ENCODE data around the gene NHERF1.

NHERF1 gene

GRCh38 chr17:74744714-74745547, 3.5 kb upstream of the NHERF1 start:
- peak; percentile 80 for DNase-seq (ENCODE audit: low spot score)
- TF ChIP-seq CTCF (IDR thresholded peaks at IDR 0.05; ENCODE audit: extremely low read depth, missing control alignments) = peak; percentile 95

DNA sequence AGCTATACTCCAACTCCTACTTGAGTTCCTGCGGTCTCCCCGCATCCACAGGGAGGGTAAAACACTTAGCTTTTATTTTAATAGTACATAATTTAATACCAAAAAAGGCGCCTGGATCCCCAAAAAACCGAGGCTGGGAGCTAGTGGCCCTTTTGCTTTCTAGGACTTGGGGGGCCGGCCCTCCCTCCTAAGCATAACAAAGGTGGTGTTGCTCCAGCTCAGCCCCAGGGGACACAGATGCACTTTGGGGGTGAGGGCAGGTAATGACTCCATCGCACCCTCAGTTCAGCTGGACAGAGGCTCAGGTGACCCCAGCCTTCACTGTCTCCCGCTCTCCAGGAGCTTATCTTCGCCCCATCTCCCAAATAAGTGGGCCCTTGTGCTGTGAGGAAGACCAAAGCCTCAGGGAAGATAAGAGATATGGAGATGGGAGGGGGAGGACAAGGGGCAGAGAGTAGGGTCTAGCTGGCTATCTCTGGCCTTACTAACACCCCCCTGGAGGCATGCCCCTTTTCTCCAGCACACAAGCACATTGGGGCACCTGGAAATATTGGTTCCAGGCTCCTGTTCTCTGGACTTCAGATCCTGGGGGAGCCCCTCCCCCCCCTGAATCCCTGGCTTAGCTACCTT, 2.8 kb upstream of the NHERF1 start:
- TF ChIP-seq CTCF (IDR thresholded peaks at IDR 0.05; ENCODE audit: extremely low read depth, missing control alignments) = no peak

GRCh38 chr17:74746376-74746775, 2.1 kb upstream of the NHERF1 start:
- DNase-seq (ENCODE audit: low spot score) = no peak
- no peak for TF ChIP-seq CTCF (IDR thresholded peaks at IDR 0.05; ENCODE audit: extremely low read depth, missing control alignments)

More for the DNA sequence above, 2.8 kb upstream of the NHERF1 start:
- DNase-seq (ENCODE audit: low spot score) = no peak

DNA sequence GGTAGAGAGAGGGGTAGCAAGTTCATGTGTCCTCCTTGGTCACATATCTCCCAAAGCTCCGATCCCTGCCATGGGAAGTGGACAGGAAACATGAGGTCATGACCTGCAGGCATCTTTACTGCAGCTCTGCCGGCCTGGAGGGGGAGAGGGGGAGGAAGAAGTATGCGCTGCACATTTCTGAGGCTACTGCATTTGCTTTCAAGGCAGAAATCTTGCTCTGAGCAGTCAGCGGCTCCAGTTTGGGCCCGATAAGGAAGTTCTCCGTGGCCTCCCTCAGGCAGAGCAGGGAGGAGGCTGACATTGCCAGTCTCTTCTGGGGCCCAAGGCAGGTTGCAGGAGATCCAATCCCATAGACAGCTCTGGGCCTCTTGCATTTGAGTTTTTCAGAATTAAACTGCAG, 1.5 kb upstream of the NHERF1 start:
- DNase-seq (ENCODE audit: low spot score) = no peak
- TF ChIP-seq CTCF (IDR thresholded peaks at IDR 0.05; ENCODE audit: extremely low read depth, missing control alignments) = no peak

GRCh38 chr17:74748279-74748528, 224 bp upstream of the NHERF1 start:
- TF ChIP-seq CTCF (IDR thresholded peaks at IDR 0.05; ENCODE audit: extremely low read depth, missing control alignments) = no peak
- DNase-seq (ENCODE audit: low spot score) = no peak

- no peak for TF ChIP-seq CTCF (IDR thresholded peaks at IDR 0.05; ENCODE audit: extremely low read depth, missing control alignments)
Observed at GRCh38 chr17:74749279-74750038, 1.0 kb downstream of the NHERF1 start.

GRCh38 chr17:74750039-74750326, 1.6 kb downstream of the NHERF1 start:
- no peak for DNase-seq (ENCODE audit: low spot score)

More at GRCh38 chr17:74749279-74750038, 1.0 kb downstream of the NHERF1 start:
- no peak for DNase-seq (ENCODE audit: low spot score)

More at GRCh38 chr17:74750039-74750326, 1.6 kb downstream of the NHERF1 start:
- TF ChIP-seq CTCF (IDR thresholded peaks at IDR 0.05; ENCODE audit: extremely low read depth, missing control alignments) = no peak
